T-helper 2 cell treated with Interferon-gamma antibody and Interleukin-4, amounts not matched to agents 5 μg/mL and 100 μg/mL, for 36 hours (primary cell): Measurements from ENCODE around the gene ADGB.

Experiments used
- DNase-seq: peaks from one replicate; pipeline ENCODE4 v3.0.0; 2021; ENCODE audit warnings: low spot score
- H3K27ac Mint-ChIP-seq: one replicate; pipeline ENCODE4 v1.8.0; 2021; ENCODE audit warnings: mild to moderate bottlenecking, mixed read lengths
- H3K27me3 Mint-ChIP-seq: one replicate; pipeline ENCODE4 v1.8.0; 2021; ENCODE audit warnings: low read depth, mixed read lengths
- H3K36me3 Mint-ChIP-seq: one replicate; pipeline ENCODE4 v1.8.0; 2021; ENCODE audit warnings: low read depth, mixed read lengths
- H3K4me1 Mint-ChIP-seq: one replicate; pipeline ENCODE4 v1.8.0; 2021; ENCODE audit warnings: low read depth, mixed read lengths
- H3K4me3 Mint-ChIP-seq: one replicate; pipeline ENCODE4 v1.8.0; 2022; ENCODE audit warnings: mild to moderate bottlenecking, moderate library complexity, mixed read lengths
- H3K9me3 Mint-ChIP-seq: one replicate; pipeline ENCODE4 v1.8.0; 2021; ENCODE audit warnings: mixed read lengths

ADGB gene

DNA sequence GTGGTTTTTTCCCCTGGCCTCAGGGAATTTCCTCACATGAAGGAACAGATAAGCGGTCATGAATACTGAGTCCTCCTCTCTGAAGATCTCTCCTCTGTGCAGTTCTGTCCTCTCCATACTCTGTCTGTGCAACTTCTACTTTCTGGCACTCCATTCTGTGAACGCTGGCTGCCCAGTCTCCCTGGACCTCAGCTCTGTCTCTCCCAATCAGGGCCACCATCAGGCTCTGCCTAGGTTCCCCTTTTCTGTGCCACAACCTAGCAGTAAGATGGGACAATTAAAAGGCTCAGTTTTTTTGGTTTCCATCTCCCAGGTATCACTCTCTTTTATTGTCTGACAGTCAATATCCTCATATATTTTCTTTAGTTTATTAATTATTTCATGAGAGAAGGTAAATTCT is 4.8 kb upstream of the ADGB start:
- Mint-ChIP-seq H3K4me1 (peaks cover 2% of the 10 kb centered on the region), H3K27me3 (peaks cover 7% of the 10 kb centered on the region), H3K36me3 (no peaks in the 10 kb centered on the region), H3K27ac (no peak overlapping the region), H3K9me3 (no peaks in the 10 kb centered on the region), H3K4me3 (no peak overlapping the region)
- DNase-seq = no peak

DNA sequence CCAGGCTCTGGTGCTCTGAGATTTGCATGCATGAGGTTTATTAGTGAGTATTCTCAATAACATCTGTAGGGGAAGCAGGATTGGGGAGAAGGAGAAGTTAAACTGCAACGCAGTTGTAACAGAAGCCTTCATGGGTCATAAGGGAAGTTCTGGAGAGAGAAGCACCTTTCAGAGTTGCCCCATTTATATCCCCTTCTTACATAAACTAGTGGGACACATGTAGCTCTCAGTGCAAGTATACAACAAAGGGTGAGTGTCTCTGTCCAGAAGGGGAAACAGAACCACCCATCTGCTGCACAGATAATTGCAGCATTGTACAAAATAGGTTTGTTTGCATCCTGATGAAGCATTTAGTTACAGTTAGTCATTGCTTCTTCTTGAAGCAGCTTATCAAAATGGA is 4.3 kb upstream of the ADGB start:
- Mint-ChIP-seq H3K4me3 (no peak overlapping the region), H3K36me3 (no peaks in the 10 kb centered on the region), H3K4me1 (peaks cover 3% of the 10 kb centered on the region), H3K27me3 (peaks cover 8% of the 10 kb centered on the region), H3K9me3 (no peaks in the 10 kb centered on the region), H3K27ac (no peak overlapping the region)
- DNase-seq = no peak

DNA sequence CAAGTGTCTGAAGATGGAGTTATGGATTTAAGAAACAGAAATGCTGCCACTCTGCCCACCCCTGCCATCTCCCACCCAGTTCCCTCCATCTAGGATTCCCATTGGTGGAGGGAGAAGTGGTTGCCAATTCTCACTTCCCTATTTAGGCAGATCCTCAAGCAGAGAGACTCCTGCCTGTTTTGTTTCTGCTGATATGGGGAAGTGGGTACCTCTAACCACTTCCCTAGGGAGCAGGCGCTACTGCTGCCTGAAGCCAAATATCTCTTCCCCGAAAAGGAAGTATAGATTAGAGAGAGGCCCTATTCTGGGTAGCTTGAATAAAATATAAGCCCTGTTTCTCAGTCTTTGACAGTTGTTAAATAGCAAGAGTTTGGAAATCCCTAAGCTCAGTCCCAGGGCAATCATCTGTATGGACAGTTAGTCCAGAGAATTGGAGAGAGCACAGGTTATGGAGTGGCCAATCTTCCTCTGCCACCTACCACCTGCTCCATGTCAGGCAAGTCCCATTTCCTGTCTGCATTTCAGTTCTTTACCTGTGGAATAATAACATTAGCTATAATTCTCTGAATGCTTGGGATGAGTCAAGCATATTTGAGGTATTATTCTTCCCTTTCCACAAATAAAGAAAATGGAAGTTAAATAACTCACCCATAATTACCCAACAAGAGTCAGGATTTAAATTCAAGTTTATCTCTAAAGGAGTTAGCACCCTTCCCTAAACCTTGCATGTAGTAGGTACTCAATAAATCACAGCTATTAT is 2.6 kb upstream of the ADGB start:
- H3K4me3 Mint-ChIP-seq = no peak overlapping the region
- no peak for DNase-seq
- no peaks in the 10 kb centered on the region for H3K9me3 Mint-ChIP-seq
- H3K27me3 Mint-ChIP-seq = peaks cover 13% of the 10 kb centered on the region
- peaks cover 3% of the 10 kb centered on the region for H3K4me1 Mint-ChIP-seq
- H3K27ac Mint-ChIP-seq = no peak overlapping the region
- H3K36me3 Mint-ChIP-seq = no peaks in the 10 kb centered on the region

DNA sequence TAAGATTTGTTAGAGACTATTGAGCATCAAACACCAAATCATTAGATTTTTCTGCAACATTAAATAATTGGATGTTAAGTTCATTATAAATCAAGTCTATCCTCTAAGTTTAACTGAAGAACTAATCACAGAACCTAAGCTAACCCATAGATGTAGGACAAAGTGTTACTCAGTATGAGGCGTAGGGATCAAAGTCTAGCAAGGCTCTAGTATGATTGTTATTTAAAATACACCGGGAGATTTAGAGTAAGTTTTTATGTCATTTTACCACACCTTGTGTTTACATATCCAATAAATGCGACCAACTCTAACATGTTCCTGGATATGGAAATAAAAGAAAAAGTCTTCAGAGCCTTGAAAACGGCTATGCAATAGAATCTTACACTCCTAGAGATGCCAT is 2.6 kb downstream of the ADGB start:
- no peak for DNase-seq
- H3K4me1 Mint-ChIP-seq = peaks cover 3% of the 10 kb centered on the region
- H3K27me3 Mint-ChIP-seq = peaks cover 9% of the 10 kb centered on the region
- no peak overlapping the region for H3K27ac Mint-ChIP-seq
- no peak overlapping the region for H3K4me3 Mint-ChIP-seq
- H3K36me3 Mint-ChIP-seq = no peaks in the 10 kb centered on the region
- no peaks in the 10 kb centered on the region for H3K9me3 Mint-ChIP-seq

DNA sequence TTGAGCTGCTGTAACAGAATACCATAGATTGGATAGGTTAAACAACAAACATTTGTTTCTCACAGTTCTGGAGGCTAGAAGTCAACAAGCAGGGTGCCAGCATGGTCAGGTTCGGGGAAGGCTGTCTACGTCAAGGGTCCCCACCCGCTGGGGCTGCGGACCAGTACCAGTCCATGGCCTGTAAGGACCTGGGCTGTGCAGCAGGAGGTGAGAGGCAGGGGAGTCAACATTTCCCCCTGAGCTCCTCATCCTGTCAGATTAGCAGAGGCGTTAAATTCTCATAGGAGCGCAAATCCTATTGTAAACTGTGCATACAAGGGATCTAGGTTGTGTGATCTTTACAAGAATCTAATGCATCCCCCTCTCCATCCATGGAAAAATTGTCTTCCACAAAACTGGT is 3.8 kb downstream of the ADGB start:
- H3K27ac Mint-ChIP-seq = no peak overlapping the region
- H3K36me3 Mint-ChIP-seq = no peaks in the 10 kb centered on the region
- no peaks in the 10 kb centered on the region for H3K9me3 Mint-ChIP-seq
- DNase-seq = no peak
- peaks cover 3% of the 10 kb centered on the region for H3K4me1 Mint-ChIP-seq
- peaks cover 9% of the 10 kb centered on the region for H3K27me3 Mint-ChIP-seq
- H3K4me3 Mint-ChIP-seq = no peak overlapping the region

DNA sequence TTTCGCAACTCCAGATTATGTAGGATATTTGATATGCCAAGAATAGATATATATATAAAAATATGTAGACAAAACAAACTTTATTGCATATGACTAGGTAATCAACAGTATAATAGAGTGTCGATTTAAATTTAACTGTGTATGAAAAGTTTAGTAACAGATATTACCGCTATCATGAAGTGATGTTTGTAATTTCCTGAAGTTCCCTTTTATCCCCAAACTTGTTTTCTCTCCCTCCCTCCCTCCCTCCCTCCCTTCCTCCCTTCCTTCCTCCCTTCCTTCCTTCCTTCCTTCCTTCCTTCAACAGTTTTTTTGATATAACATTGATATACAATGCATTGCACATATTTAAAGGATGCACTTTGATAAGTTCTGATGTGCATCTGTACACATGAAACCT is 15.2 kb downstream of the ADGB start:
- Mint-ChIP-seq H3K27ac (no peak overlapping the region), H3K4me3 (no peak overlapping the region), H3K36me3 (no peaks in the 10 kb centered on the region), H3K4me1 (no peaks in the 10 kb centered on the region), H3K9me3 (no peaks in the 10 kb centered on the region), H3K27me3 (no peaks in the 10 kb centered on the region)
- DNase-seq = no peak

DNA sequence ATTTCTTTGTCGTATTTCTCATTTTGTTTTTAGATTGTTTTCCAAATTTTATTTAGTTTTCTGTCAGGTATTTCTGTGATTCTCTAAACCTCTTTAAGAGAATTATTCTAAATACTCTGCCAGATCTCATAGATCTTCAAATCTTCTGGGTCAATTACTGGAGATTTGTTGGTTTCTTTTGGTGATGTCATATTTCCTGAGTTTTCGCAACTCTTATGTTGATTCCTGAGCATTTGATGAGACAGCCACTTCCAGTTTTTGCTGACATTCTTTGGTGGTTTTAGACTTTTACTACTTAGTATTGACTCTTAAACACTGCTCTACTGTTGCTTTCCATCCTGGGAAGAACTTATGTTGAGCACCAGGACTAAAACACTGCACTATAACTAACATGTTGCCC is 21.9 kb downstream of the ADGB start:
- Mint-ChIP-seq H3K4me1 (no peaks in the 10 kb centered on the region), H3K27ac (no peak overlapping the region), H3K4me3 (no peak overlapping the region), H3K9me3 (no peaks in the 10 kb centered on the region), H3K27me3 (no peaks in the 10 kb centered on the region), H3K36me3 (no peaks in the 10 kb centered on the region)
- no peak for DNase-seq

DNA sequence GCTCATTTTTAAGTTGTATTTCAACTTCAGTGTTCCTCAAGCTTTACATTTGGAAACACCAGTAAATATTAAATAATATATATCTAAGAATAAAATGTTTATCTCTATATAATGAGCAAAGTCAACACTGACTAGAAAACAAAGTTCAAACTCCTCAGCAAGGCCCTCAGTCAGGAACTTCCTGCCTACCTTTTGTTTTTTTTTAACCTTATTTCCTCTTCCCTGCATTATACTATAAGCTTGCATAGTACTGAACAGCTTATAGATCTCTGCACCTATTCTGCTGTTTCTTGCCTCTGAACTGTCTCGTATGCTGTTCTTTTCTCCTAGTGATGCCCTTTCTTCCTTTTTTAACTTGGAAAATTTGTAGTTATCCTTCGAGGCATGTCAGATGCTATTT is 29.6 kb downstream of the ADGB start:
- H3K36me3 Mint-ChIP-seq = no peaks in the 10 kb centered on the region
- no peaks in the 10 kb centered on the region for H3K9me3 Mint-ChIP-seq

DNA sequence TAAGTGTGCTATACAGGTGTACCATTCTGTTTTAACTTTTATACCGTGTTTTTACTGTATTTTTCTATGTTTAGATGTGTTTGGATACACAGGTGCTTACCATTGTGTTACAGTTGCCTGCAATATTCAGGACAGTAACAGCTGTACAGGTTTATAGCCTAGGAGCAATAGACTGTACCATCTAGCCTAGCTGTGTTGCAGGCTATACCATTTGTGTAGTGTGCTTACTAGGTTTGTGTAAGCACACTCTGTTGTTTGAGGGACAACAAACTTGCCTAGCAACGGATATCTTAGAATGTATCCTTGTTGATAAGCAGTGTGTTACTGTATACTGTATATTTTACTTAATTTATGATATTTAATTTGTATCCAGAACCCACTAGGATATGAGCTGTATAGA is 35.2 kb downstream of the ADGB start:
- Mint-ChIP-seq H3K36me3 (no peaks in the 10 kb centered on the region), H3K4me1 (no peaks in the 10 kb centered on the region), H3K27ac (no peak overlapping the region), H3K9me3 (no peaks in the 10 kb centered on the region), H3K4me3 (no peak overlapping the region), H3K27me3 (no peaks in the 10 kb centered on the region)
- DNase-seq = no peak

More for the DNA sequence above, 29.6 kb downstream of the ADGB start:
- no peak for DNase-seq
- Mint-ChIP-seq H3K4me1 (no peaks in the 10 kb centered on the region), H3K27me3 (no peaks in the 10 kb centered on the region), H3K27ac (no peak overlapping the region), H3K4me3 (no peak overlapping the region)

DNA sequence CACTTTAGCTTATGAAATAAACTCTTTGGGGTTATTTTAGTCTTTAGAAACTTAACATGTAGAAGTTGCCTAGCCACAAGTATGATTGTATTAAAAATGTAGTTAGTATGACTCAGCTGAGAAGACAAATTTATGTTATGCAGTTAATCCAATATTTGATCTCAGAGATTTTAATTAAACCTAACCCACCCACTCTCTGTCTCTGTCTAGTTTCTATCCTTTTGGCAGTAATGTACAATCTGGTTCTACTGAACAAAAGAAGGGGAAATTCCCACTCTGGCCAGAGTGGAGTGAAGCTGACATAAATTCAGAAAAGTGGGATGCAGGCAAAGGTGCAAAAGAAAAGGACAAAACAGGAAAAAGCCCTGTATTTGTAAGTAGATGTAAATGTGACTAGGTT is 36.4 kb downstream of the ADGB start:
- H3K4me1 Mint-ChIP-seq = no peaks in the 10 kb centered on the region
- no peaks in the 10 kb centered on the region for H3K9me3 Mint-ChIP-seq
- H3K27ac Mint-ChIP-seq = no peak overlapping the region
- no peak overlapping the region for H3K4me3 Mint-ChIP-seq
- H3K36me3 Mint-ChIP-seq = no peaks in the 10 kb centered on the region
- H3K27me3 Mint-ChIP-seq = no peaks in the 10 kb centered on the region
- no peak for DNase-seq

DNA sequence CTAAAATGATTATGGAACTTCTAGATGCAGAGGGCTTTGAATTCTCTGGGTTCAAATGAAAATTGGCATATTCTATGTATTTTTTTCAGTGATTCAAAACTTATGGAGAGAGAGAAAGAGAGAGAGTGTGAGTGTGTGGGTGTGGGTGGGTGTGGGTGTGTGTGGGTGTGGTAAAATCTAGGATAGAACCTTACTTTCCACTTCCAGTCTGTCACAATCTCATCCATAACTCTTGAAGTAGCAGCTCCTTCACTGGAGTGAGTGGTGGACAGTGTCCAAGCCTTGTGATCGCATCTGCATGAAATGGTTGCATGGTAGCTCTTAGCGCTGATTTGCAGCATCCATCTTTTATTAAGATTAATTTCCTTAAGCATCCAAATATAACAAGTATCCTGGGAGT is 37.7 kb downstream of the ADGB start:
- no peak for DNase-seq
- no peaks in the 10 kb centered on the region for H3K36me3 Mint-ChIP-seq
- H3K9me3 Mint-ChIP-seq = no peaks in the 10 kb centered on the region
- no peak overlapping the region for H3K4me3 Mint-ChIP-seq
- H3K27ac Mint-ChIP-seq = no peak overlapping the region
- H3K27me3 Mint-ChIP-seq = no peaks in the 10 kb centered on the region
- no peaks in the 10 kb centered on the region for H3K4me1 Mint-ChIP-seq

DNA sequence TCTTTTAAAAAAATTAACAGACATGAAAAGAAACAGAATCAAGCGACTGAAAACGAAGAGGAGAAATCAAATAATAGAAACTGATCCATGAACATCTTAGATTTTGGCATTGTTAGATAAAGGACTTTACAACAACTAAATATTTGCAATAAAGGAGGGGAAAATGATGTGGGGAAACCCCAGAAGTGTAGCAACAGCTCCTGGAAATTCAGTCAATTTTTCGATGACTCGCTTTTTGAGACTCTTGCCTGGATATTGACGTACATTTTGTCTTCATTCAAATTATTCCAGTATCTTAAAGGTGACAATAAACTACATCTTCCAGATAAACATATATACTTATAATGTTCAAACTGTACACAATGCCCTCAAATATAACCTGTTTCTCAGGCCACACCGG is 44.1 kb downstream of the ADGB start:
- Mint-ChIP-seq H3K4me3 (no peak overlapping the region), H3K36me3 (no peaks in the 10 kb centered on the region), H3K9me3 (no peaks in the 10 kb centered on the region), H3K27me3 (no peaks in the 10 kb centered on the region), H3K4me1 (no peaks in the 10 kb centered on the region), H3K27ac (no peak overlapping the region)
- no peak for DNase-seq

DNA sequence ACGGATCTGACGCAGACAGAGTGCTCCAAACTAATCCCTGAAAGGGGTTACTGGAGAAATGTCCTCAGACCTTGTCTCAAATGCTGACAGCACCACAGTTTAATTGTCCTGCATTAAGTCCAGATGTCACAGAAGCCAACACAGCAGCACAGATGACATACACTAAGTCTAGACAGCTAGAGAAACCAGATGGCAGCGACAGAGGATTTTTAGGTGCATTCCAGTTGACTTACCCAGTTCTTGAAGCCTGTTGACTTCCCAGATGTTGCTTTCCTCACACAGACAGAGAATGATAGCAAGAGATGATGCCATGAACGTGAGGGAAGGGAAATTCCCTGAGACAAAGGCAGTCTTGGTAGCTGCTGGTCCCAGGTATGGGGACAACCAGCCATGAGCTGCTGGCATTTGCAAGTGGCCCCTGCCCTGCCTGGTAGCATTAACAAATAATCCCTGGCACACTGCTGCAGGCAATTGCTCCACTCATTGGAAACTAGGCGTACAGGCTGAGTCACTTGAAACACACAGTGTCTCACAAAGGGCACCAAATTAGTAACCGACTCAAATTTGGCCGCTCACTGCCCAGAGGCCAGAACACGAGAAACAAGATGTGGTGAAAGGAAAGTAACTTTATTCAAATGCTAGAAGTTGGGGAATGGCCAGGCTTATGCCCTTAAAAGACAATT is 52.2 kb downstream of the ADGB start:
- no peaks in the 10 kb centered on the region for H3K27me3 Mint-ChIP-seq
- no peaks in the 10 kb centered on the region for H3K4me1 Mint-ChIP-seq
- no peaks in the 10 kb centered on the region for H3K9me3 Mint-ChIP-seq
- H3K4me3 Mint-ChIP-seq = no peak overlapping the region
- H3K36me3 Mint-ChIP-seq = no peaks in the 10 kb centered on the region
- no peak overlapping the region for H3K27ac Mint-ChIP-seq
- no peak for DNase-seq

DNA sequence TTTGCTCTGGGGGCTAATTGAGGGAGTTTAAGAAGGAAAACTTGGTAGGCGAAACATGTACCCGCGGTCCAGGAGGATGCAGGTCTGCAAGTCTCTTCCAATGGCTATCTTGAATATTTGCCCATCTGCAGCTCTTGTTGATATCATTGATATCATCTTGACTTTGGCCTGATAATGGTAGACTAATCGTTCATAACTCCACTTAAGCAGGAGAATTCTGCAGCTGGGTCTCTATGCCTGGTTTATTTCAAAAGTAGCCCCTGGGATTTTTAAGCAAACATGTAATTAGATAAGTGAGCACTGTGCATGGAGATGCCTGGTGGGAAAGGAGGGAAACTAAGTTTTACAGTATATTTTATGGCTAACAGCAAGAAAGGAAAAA is 52.7 kb downstream of the ADGB start:
- Mint-ChIP-seq H3K4me3 (no peak overlapping the region), H3K4me1 (no peaks in the 10 kb centered on the region), H3K27ac (no peak overlapping the region), H3K36me3 (no peaks in the 10 kb centered on the region), H3K9me3 (no peaks in the 10 kb centered on the region), H3K27me3 (no peaks in the 10 kb centered on the region)
- no peak for DNase-seq

DNA sequence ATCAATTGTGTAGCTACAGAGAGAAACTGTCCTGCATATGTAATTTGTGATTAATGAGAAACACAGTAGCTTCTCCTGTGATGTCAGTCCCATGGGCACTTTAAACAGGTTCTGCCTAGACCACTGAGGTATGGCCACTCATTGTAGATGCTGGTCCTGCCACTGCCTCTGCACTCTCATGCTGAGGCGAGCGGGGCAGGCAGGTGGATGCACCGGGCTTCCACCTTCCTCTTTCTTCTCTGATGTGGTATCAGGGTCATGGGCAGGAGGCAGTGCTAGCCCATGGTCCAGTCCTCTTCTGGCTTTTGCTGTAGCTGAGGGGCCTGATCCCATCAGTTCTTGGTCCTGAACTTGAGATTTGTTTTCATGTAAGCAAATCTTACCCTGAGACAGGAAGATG is 58.7 kb downstream of the ADGB start:
- no peaks in the 10 kb centered on the region for H3K36me3 Mint-ChIP-seq

More for the DNA sequence above, 58.7 kb downstream of the ADGB start:
- no peaks in the 10 kb centered on the region for H3K27me3 Mint-ChIP-seq
- no peak overlapping the region for H3K27ac Mint-ChIP-seq
- no peaks in the 10 kb centered on the region for H3K9me3 Mint-ChIP-seq
- DNase-seq = no peak
- no peaks in the 10 kb centered on the region for H3K4me1 Mint-ChIP-seq
- no peak overlapping the region for H3K4me3 Mint-ChIP-seq
